HepG2 (cell line): ENCODE measurements around the gene SEMA7A. TPM values are rescaled to one million over a fixed set of nuclear protein-coding genes. Genes with fewer than 3 reads are reported as not detected.

Source experiments
- ARID4A ChIP-seq: sonication (generic); formaldehyde crosslinking; IDR thresholded peaks from 2 replicates; pipeline ENCODE4 v1.5.0; 2020; ENCODE audit warnings: mild to moderate bottlenecking, missing genetic modification reagents, borderline replicate concordance
- ARNT ChIP-seq: fragments of 450-650 bp; IDR thresholded peaks from 2 replicates; pipeline ENCODE4 v1.6.1; 2017
- ATF1 ChIP-seq: IDR thresholded peaks from 2 replicates; pipeline ENCODE4 v1.6.1; 2016; ENCODE audit warnings: mild to moderate bottlenecking, control low read depth
- ATM ChIP-seq: fragments of 450-650 bp; IDR thresholded peaks from 2 replicates; pipeline ENCODE4 v1.7.1; 2017; ENCODE audit warnings: mild to moderate bottlenecking, borderline replicate concordance
- ESRRA ChIP-seq: sonication (generic); formaldehyde crosslinking; IDR thresholded peaks from 2 replicates; pipeline ENCODE4 v1.5.1; 2020; ENCODE audit warnings: mild to moderate bottlenecking, low read depth, missing genetic modification reagents
- HMG20A ChIP-seq: IDR thresholded peaks from 2 replicates; pipeline ENCODE4 v1.6.1; 2016; ENCODE audit warnings: borderline replicate concordance
- NCOA5 ChIP-seq: sonication (generic); formaldehyde crosslinking; IDR thresholded peaks from 2 replicates; pipeline ENCODE4 v1.4.0; 2020; ENCODE audit warnings: missing genetic modification reagents
- POLR2AphosphoS5 ChIP-seq: IDR thresholded peaks from 2 replicates; pipeline ENCODE4 v1.6.1; 2012; ENCODE audit warnings: low read depth, low read length
- ZBTB39 ChIP-seq: sonication (generic); formaldehyde crosslinking; IDR thresholded peaks from 2 replicates; pipeline ENCODE4 v1.5.0; 2020; ENCODE audit warnings: missing genetic modification reagents
- ZNF260 ChIP-seq: sonication (generic); formaldehyde crosslinking; IDR thresholded peaks from 2 replicates; pipeline ENCODE4 v1.4.0; 2020; ENCODE audit warnings: missing genetic modification reagents, low read depth, mild to moderate bottlenecking, borderline replicate concordance
- ZNF280B ChIP-seq: sonication (generic); formaldehyde crosslinking; IDR thresholded peaks from 2 replicates; pipeline ENCODE4 v1.5.0; 2020; ENCODE audit warnings: missing genetic modification reagents, mild to moderate bottlenecking, borderline replicate concordance
- polyA plus RNA-seq, 8 experiments: library from polyadenylated mRNA; depleted of rRNA in 3 of 8; stranded (reverse) in 7 of 8; unstranded in 1 of 8; fragments of >200 nt; fragmentation: Illumina TruSeq in 4 of 8; extraction: Trizol in 4 of 8; gene quantifications; 2 replicates each; pipeline versions ENCODE4 v1.2.1 to v1.2.3, GENCODE V29; 2011 to 2016; ENCODE audit warnings: low read depth in 4 of 8, missing spikeins in 1 of 8, mixed read lengths in 1 of 8; ENCODE audit not compliant: insufficient read depth in 1 of 8
- total RNA-seq, 5 experiments: library from RNA; depleted of rRNA; stranded (reverse); fragments of >200 nt; fragmentation: Illumina TruSeq; extraction: Trizol; gene quantifications; 2 replicates each; pipeline ENCODE4 v1.2.3, GENCODE V29; 2016; ENCODE audit warnings: low read depth in 1 of 5
- TF ChIP-seq, protein P1 (sequence below): sonication (generic); formaldehyde crosslinking; IDR thresholded peaks from 2 replicates; pipeline ENCODE4 v1.5.0; 2020; ENCODE audit warnings: missing genetic modification reagents
- TF ChIP-seq, protein P2 (sequence below): sonication (generic); formaldehyde crosslinking; IDR thresholded peaks from 2 replicates; pipeline ENCODE4 v1.4.0; 2020; ENCODE audit warnings: missing genetic modification reagents, borderline replicate concordance

Gene SEMA7A
- total and polyA plus RNA-seq, 2 of the 13 experiments (the other 11 are each of a cell fraction or from before 2014, with no cell fraction given): 9.0 to 15.8 TPM

GRCh38 chr15:74460871-74461846 is 27.4 kb upstream of the SEMA7A start, which contains the start of gene UBL7 (continued):
- peak; percentile 94 for TF ChIP-seq ARID4A (CRISPR knock-in tag)
- no peak for TF ChIP-seq HMG20A
- peak; percentile 90 for TF ChIP-seq POLR2AphosphoS5
- TF ChIP-seq ZNF280B (CRISPR knock-in tag): peak; percentile 64; the same call in 1 of the 2 replicates
- TF ChIP-seq ATM: no peak
- TF ChIP-seq ATF1 (CRISPR knock-in tag): no peak; the same call in 1 of the 2 replicates
- TF ChIP-seq, protein P1, sequence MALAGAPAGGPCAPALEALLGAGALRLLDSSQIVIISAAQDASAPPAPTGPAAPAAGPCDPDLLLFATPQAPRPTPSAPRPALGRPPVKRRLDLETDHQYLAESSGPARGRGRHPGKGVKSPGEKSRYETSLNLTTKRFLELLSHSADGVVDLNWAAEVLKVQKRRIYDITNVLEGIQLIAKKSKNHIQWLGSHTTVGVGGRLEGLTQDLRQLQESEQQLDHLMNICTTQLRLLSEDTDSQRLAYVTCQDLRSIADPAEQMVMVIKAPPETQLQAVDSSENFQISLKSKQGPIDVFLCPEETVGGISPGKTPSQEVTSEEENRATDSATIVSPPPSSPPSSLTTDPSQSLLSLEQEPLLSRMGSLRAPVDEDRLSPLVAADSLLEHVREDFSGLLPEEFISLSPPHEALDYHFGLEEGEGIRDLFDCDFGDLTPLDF: peak; percentile 80
- TF ChIP-seq ESRRA: peak; percentile 45
- no peak for TF ChIP-seq NCOA5
- no peak for TF ChIP-seq ZBTB39 (CRISPR knock-in tag)
- TF ChIP-seq, protein P2, sequence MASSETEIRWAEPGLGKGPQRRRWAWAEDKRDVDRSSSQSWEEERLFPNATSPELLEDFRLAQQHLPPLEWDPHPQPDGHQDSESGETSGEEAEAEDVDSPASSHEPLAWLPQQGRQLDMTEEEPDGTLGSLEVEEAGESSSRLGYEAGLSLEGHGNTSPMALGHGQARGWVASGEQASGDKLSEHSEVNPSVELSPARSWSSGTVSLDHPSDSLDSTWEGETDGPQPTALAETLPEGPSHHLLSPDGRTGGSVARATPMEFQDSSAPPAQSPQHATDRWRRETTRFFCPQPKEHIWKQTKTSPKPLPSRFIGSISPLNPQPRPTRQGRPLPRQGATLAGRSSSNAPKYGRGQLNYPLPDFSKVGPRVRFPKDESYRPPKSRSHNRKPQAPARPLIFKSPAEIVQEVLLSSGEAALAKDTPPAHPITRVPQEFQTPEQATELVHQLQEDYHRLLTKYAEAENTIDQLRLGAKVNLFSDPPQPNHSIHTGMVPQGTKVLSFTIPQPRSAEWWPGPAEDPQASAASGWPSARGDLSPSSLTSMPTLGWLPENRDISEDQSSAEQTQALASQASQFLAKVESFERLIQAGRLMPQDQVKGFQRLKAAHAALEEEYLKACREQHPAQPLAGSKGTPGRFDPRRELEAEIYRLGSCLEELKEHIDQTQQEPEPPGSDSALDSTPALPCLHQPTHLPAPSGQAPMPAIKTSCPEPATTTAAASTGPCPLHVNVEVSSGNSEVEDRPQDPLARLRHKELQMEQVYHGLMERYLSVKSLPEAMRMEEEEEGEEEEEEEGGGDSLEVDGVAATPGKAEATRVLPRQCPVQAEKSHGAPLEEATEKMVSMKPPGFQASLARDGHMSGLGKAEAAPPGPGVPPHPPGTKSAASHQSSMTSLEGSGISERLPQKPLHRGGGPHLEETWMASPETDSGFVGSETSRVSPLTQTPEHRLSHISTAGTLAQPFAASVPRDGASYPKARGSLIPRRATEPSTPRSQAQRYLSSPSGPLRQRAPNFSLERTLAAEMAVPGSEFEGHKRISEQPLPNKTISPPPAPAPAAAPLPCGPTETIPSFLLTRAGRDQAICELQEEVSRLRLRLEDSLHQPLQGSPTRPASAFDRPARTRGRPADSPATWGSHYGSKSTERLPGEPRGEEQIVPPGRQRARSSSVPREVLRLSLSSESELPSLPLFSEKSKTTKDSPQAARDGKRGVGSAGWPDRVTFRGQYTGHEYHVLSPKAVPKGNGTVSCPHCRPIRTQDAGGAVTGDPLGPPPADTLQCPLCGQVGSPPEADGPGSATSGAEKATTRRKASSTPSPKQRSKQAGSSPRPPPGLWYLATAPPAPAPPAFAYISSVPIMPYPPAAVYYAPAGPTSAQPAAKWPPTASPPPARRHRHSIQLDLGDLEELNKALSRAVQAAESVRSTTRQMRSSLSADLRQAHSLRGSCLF (CRISPR knock-in tag): no peak
- no peak for TF ChIP-seq ARNT
- no peak for TF ChIP-seq ZNF260 (CRISPR knock-in tag)
